ENCODE data around the gene HIVEP3.
"Not testable (repeated sequence)": the region's sequence is repeated elsewhere in the genome, so short reads cannot be mapped to it uniquely, and the experiment has no call there.

Gene HIVEP3

DNA sequence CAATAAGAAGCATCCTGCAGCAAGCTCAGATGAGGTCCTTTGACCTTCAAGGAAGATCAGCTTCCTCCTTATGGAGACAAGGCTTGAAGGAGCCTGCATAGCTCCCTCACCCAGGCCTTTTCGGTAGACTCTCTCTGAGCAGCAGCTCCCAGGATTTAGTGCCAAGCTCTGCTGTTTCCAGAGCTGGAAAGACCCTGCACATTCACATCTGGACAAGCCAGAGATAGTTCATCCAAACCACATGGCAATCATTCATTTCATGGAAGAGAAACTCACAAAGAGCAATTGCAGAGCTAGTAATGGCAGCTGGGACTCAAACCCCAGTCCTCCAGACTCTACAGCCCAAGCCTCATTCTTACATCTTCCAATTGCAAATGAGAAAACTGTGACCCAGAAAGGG lies 357.8 kb downstream of the HIVEP3 start:
- no peak for DNase-seq (ENCODE audit: low read depth, low spot score)

DNA sequence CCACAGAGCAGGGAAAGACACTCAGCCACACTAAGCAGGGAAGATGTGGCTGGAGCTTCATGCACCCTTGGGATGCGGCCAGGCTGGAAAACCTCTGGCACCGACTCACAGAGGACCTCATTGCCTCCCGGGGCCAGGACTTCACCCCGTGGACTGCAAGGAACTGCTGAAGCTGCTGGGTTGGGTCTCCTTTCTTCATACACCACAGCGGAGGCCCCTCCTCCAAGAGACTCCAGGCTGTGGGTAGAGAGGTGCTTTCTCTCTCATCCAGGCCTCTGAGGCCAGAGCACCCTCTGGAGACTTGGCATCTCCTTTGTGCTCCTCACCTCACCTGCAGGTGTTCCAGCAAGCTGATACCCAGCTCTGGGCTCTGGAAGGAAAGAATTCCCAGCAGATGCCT lies 358.2 kb downstream of the HIVEP3 start:
- no peak overlapping the region for H3K27ac ChIP-seq
- no peak for DNase-seq (ENCODE audit: low read depth, low spot score)

More for the DNA sequence above, 357.8 kb downstream of the HIVEP3 start:
- H3K27ac ChIP-seq = no peak overlapping the region

DNA sequence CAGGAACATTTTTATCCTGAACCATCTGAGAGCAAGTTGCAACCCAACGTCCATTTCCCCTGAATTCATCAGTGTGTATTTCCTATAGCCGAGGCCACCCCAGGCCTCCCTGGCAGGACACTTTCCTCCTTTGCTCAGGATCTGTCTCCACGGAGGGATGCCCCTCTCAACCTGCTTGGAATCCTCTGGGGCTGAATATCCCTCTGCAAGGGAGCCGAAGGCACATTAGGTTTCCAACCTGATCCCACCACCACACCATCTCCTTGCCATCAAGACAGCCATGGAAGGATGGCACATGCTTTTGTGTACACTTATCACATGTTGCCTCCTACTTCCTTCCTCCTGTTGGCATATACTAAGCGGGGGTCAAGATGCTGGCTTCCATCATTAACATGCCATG lies 359.4 kb downstream of the HIVEP3 start:
- DNase-seq (ENCODE audit: low read depth, low spot score) = no peak
- H3K27ac ChIP-seq = no peak overlapping the region

DNA sequence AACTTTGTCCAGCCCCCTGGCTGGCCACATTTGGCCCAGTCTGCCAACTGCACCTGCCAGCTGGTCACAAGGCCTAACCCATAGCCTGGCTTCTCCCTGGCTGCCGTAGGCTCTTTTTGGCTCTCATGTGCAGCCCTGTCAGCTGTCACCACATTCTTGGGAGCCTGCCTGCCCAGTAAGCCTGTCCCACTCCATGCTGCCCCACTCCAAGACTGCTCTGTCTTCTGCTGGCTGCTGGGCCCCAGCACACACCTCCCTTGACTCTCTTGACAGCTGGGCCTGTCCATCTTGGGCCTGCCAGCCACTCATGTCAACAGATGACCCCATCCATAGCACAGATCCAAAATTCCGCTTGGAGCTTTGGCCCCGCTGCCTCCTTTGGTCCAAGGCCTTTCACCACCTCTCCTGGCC lies 360.0 kb downstream of the HIVEP3 start:
- no peak overlapping the region for H3K27ac ChIP-seq
- DNase-seq (ENCODE audit: low read depth, low spot score) = no peak

DNA sequence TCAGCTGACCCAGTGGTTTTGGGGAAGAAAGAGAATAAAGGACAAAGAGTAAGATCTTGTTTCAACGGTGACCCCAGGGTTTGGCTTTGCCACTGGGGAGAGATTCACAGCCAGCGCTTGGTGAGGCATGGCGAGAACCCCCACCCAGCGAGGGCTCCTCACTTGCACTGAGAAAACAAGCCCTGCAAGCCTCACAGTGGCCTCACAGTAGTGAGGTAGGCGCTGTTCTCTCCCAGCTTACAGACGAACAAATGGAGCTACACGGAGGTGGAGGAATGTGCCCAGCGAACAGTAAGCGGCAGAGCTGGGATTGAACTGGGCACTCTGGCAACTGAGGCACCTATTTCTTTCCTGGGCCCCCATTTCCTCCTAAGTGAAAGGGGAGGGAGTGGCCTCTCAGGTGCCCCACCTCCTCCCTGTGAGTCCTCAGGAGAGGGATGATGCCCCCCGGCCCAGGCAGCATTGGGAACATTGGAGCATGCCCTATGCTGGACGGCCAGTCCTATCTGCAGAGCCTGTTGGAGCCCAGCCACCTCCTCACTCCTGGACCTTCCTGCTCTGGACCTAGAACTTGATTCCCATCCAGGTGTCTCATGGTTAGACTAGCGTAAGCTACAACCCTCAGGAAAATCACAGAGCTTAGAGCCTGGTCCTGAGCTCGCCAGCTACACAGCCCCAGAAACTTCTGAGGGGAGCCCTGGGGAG lies 360.8 kb downstream of the HIVEP3 start:
- DNase-seq (ENCODE audit: low read depth, low spot score) = no peak
- no peak overlapping the region for H3K27ac ChIP-seq

DNA sequence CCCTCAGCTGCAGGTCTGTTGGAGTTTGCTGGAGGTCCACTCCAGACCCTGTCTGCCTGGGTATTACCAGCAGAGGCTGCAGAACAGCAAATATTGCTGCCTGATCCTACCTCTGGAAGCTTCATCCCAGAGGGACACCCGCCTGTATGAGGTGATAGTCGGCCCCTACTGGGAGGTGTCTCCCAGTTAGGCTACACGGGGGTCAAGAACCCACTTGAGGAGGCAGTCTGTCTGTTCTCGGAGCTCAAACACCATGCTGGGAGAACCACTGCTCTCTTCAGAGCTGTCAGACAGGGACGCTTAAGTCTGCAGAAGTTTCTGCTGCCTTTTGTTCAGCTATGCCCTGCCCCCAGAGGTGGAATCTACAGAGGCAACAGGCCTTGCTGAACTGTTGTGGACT lies 364.0 kb downstream of the HIVEP3 start:
- H3K27ac ChIP-seq; DNase-seq (ENCODE audit: low read depth, low spot score): not testable (repeated sequence)

DNA sequence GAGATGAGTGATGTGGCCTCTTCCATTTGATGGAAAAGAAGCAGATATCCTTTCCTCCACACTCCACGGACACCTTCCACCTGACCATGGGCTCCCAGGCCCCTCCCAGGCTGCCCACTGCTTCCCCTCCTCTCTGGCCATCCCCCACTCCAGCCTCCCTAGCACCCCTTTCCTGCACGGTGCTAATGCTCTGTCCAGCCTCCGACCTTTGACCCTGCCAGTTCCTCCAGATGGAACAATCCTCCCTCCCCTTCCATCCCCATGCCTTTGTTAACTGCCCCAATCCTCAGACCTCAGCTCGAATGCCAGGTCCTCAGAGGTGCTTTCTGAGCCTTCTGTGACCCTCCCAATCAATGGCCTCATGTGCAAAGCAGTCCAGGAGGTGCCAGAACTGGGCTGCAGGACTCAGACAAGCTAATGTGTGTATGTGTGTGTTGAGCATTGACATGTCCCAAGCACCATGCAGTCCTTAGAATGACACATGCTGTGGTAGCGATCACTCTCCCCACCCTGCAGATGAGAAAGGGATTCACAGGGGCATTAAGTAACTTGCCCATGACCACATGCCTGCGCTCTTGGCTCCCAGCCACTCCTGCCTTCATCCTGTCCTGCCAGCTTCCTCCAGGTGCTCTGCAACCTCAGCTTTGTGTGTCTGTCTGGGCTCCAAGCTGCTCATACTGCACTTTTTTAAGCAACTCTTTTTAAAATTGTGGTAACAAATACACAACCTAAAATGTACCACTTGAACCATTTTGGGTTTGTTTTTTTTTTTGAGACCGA lies 370.8 kb downstream of the HIVEP3 start:
- H3K27ac ChIP-seq = no peak overlapping the region
- DNase-seq (ENCODE audit: low read depth, low spot score) = peak; percentile 51

DNA sequence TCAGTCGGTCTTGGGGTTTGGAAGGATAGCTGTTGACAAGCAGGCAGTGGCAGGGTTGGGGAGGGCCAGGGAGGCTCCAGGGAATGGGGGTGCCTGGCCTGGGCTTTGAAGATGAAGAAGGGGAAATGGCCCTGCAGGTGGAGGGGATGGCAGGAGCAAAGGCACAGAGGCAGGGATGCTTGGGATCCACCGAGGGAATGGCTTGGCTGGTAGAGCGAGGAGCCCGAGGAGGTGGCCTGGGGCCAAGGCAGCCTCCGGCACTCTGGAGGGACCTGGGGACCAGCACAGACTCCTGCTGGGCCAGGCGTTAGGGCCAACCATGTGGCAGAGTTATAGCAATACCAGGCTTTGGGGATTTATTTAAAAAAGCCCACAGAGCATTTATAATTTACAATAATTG lies 371.4 kb downstream of the HIVEP3 start:
- H3K27ac ChIP-seq = no peak overlapping the region
- DNase-seq (ENCODE audit: low read depth, low spot score) = no peak

DNA sequence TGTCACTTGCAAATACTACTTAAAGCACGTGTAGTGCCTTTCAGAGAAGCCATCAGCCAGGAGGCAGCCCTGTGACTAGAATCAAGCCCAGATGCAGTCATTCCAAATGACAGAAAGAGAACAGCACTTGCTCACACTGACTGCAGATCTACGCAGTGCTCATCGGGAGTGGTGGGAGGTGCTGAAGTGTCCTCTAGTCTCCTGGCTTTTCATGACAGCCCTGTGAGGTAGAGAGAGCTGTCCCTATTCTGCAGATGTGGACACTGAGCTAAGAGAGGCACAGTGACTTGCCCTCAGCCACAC lies 371.9 kb downstream of the HIVEP3 start:
- no peak for DNase-seq (ENCODE audit: low read depth, low spot score)
- H3K27ac ChIP-seq = no peak overlapping the region

DNA sequence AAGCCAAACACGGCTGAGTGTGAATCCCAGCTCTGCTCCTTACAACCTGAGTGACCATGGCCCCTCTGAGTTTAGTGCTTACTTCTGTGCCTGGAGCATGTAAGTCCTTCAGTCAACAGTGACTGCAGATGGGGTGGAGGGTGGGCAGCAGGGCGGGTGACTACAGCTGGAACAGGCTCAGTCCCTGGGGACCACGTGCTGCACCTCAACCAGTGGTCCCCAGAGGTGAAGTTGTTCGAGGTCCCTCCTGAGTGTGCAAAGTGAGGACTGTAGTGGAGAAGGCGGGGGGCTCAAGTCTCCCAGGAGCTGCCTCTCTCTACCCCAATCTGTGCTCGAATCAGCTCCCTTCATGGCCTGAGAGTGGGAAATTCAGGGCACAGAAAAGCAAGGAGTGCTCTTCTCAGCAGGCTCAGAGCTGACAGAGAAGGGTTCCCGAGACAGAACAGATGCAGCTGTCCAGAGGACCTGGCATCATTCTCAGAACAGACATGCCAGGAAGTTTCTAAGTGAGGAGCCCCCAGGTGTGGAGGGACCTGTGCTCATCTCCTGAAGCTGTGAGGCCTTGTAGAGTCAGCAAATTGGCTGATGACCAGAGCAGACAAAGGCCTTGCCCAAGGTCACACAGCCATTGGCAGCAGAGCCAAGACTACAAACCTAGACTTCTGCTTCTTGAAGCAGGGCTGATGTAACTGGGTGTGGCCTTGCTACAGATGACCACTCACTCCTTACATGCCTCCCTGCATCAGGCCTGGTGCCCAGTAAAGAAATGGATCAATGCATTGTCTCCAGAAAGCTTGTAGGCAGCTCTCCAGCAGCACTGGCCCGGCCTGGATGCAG lies 372.5 kb downstream of the HIVEP3 start:
- DNase-seq (ENCODE audit: low read depth, low spot score) = no peak
- no peak overlapping the region for H3K27ac ChIP-seq

DNA sequence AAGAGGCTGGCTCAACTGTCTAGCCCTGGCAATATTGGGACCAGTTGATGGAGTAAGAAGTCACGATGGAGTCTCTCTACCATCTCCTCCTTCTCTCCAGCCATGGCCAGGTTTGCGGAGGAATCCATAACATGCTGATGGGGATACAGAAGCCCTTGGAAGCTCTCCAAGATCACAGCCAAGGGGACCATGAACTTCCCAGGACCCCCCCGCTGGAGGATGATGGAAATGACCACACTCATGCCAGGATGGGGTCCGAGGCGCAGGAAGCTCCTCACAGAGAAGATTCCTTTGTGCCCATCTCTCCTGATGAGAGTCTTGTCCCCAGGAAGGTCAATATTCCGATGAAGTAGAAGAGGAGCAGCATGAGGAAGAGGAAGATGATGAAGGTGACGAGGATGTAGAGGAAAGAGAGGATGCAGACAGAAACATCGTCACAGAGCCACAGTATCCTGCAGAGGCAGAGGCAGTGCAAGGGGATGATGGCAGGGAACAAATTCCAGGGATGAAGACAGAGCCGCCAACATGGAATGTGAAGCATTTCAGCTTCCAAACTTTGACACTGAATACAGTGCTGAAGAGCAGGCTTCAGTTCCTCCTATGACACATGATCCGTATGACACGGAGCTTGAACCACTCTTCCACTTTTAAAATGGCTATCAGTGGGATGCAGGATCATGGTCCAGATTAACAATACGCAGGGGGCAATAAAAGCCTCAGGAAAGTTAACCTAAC lies 376.4 kb downstream of the HIVEP3 start:
- no peak for DNase-seq (ENCODE audit: low read depth, low spot score)
- H3K27ac ChIP-seq = no peak overlapping the region

DNA sequence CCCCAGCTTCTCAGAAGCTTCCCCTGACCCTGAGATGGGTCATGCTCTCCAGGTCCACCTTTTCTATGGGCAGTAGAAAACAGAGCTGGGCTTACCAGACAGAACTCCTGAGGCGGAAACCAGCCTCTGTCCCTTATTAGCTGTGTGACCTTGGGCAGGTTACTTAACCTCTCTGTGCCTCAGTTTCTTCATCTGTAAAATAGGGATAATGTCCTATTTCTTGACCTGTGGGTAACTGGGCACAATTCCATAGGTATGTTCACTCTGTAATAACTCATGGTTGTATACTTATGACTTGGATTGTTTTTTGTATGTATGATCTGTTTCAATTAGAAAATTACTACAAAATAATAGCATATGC lies 377.1 kb downstream of the HIVEP3 start:
- no peak for DNase-seq (ENCODE audit: low read depth, low spot score)
- H3K27ac ChIP-seq = no peak overlapping the region

DNA sequence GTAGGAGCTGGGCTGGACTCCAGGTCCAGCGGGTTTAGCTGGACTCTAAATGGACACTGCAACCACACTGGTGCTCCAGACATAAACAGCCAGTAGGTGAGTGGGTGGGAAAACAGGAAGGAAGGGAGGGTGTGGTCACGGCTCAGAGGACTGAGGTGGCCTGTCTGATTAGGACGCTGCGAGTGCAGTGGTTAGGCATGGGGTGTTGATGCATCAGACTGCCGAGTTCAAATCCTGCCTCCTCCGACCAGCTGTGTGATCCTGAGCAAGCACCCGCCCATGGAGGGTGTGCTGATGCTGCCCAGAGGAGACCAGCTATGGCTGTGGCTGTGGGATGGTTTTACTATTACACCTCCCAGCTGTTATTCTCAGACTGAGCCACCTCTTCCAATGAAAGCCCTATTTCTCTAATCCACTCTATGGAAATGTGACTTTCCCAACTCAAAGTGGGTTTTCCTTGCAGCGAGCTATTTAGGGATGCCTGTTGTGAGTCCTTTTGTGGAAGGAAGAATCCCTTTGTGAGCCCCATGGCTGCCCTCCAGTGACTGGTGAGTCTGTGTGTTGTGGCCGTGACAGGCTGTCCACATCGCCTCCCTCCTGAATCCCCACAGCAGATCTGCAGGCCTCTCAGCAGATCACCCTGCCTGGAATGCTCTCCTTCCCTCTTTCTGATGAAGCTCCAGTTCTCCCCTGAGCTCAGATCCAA lies 377.7 kb downstream of the HIVEP3 start:
- DNase-seq (ENCODE audit: low read depth, low spot score) = no peak
- no peak overlapping the region for H3K27ac ChIP-seq

DNA sequence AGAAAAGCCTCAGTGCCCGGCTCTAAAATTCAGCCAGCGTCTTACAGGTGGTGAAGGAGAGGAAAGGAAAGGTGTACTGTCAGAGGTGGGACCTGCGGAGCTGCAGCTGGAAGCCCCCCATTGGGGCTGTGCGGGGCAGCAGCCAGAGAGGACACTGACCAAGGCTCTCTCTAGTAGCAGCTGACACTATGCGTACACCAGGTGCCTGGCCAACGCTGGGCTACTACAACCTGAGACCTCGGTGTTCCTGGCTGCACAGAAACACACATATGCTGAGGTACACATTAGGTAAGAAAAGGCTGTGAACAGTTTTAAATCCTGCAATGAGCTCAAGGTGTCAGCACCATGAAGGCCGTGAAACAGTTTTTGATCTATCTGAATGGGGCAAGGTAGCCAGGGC lies 378.7 kb downstream of the HIVEP3 start:
- no peak for DNase-seq (ENCODE audit: low read depth, low spot score)
- H3K27ac ChIP-seq = no peak overlapping the region

DNA sequence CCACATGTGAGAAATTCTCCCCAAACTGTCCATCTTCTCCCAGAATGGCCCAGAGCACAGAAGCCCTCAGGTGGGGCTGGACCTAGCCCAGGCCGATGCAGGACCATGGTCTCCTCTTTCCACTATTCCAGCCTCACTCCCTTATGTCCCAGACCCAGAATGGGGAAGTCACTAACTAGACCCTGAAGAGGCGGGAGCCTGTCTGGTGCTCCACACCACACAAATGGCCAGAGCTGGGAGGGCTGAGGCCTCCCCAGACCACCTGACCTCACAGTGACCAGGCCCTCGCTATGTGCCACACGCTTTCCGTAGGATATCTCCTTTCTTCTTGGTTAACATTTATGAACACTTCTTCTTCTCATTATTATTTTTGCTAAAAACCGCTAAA lies 379.3 kb downstream of the HIVEP3 start:
- H3K27ac ChIP-seq = no peak overlapping the region
- DNase-seq (ENCODE audit: low read depth, low spot score) = no peak

DNA sequence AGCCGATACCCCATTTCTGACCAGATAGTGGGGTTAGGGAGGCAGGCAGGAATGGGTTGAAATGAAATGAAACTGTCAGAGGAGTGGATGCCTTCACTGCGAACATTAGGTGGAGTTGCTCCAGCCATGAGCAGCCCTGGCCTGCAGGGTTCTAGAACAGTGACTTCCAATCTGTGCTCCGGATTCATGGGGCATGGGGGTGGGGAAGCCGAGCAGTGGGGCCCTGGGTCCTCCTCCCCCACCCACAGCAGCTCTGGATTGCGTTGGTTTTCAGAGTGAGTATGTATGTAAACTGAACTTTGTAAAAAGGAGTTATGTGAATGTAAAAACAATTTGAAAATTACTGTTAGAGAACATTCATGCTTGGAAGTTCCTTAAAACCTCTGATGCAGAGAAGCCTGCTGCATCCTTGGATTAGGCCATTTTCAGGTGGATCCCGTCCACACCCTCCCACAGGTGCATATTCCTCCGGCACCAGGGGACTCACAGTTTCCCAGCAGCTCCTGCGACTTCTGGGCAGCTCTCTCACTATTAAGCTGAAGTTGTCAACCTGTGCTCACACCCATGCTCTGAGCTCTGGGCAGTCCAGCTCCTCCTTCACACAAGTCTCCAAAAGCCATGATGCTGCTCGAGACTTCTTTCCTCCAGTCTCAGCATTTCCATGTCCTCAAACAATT lies 379.8 kb downstream of the HIVEP3 start:
- no peak for DNase-seq (ENCODE audit: low read depth, low spot score)
- H3K27ac ChIP-seq = no peak overlapping the region

DNA sequence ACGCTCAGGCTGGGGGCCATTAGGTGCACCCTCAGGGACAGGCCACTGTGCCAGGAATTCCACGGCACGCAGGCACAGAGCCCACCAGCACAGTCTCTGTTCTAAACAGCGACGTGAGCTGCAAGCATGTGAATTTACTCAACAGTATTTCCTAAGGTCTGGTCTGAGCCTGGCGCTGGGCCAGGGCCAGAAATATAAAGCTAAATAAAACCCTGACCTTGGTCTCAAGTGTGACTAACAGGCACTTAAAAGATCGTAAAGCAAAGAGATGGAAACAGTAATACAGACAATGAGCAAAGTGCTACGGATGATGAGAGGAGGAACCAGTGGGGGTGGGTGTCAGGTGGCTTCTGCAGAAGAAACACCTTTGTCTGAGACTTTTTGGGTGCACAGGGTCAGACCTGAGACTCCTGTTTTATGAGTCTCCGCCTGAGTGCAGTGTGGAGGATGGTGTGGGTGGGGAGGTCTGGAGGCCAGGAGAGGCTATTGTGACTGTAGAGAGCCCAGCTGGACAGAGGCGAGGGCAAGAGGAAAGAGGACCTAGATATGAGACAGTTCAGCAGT lies 380.9 kb downstream of the HIVEP3 start:
- H3K27ac ChIP-seq = no peak overlapping the region

DNA sequence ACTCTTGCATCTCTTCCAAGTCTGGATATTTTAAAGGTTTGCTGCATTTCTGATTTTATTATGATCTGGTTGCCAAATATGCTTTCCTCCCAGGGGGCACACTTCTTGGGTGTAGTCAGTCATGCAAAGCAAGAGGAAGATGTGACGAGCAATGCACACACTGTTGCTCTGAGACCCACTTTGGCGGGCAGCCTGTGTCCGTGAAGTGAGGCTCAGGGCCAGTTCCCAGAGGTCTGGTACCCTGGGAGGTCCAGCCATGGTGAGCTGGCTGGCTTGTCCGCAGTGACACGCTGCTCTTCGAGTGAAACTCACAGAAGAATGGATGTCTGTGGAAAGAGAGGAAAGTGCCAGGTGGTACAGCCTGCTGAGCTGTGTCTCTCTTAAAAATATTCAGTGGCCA lies 381.5 kb downstream of the HIVEP3 start:
- H3K27ac ChIP-seq = no peak overlapping the region
- no peak for DNase-seq (ENCODE audit: low read depth, low spot score)

More for the DNA sequence above, 380.9 kb downstream of the HIVEP3 start:
- DNase-seq (ENCODE audit: low read depth, low spot score) = no peak

DNA sequence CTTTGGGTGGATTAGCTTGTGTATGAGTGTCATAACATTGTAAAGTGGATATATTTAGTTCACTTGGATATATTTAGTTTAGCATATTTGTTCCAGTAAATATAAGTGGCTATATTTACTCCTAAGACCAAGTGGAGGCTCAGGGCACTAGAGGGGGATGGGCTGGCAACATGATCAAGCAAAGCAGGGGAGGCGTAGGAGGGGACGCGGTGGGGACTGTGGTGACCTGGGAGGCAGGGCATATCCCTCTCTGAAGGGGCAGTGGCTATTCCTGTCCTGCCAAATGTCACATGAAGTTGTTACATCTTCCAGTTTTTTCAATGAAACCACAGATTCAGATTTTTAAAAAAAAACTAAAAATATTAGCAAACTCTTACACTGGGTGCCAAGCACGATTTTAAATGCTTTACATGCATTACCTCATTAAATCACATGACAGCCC lies 382.3 kb downstream of the HIVEP3 start:
- no peak overlapping the region for H3K27ac ChIP-seq
- no peak for DNase-seq (ENCODE audit: low read depth, low spot score)

Data from epithelial cell of prostate (primary cell).